Measurements from ENCODE around the gene MITF.

MITF gene

DNA sequence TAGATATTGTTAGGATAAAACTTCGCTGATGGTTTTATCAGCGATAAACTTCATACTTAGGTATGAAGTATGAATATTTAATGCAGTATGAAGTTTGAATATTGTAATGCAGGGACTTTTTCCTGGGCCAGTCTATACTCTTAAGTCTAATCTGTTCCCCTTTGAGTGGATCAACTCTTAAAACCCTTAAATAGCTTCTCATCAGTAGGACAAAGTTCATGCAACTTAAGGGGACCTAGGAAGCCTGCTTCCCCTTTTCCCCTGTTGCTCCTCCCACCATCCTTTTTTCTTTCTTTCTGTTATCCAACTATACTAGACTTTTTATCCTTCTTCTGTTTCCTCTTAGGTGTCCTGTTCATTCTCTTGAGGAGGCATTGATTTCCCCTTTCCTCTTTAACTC lies 78.7 kb downstream of the MITF start:
- Histone ChIP-seq H3K4me1 (peaks cover 6% of the 10 kb centered on the region), H2AFZ (no peak overlapping the region), H3K4me2 (ENCODE audit: low read length) (no peak overlapping the region), H3K9me3 (ENCODE audit: control insufficient read depth, low read length) (no peaks in the 10 kb centered on the region), H3K27ac (no peak overlapping the region), H3K79me2 (peaks cover 3% of the 10 kb centered on the region), H3K36me3 (ENCODE audit: control insufficient read depth, insufficient read depth, low read length) (no peaks in the 10 kb centered on the region), H3K4me3 (ENCODE audit: low read depth, low read length) (no peak overlapping the region), H3K9ac (no peak overlapping the region), H3K27me3 (ENCODE audit: control insufficient read depth, insufficient read depth, low read length) (no peaks in the 10 kb centered on the region)
- TF ChIP-seq, protein P1, sequence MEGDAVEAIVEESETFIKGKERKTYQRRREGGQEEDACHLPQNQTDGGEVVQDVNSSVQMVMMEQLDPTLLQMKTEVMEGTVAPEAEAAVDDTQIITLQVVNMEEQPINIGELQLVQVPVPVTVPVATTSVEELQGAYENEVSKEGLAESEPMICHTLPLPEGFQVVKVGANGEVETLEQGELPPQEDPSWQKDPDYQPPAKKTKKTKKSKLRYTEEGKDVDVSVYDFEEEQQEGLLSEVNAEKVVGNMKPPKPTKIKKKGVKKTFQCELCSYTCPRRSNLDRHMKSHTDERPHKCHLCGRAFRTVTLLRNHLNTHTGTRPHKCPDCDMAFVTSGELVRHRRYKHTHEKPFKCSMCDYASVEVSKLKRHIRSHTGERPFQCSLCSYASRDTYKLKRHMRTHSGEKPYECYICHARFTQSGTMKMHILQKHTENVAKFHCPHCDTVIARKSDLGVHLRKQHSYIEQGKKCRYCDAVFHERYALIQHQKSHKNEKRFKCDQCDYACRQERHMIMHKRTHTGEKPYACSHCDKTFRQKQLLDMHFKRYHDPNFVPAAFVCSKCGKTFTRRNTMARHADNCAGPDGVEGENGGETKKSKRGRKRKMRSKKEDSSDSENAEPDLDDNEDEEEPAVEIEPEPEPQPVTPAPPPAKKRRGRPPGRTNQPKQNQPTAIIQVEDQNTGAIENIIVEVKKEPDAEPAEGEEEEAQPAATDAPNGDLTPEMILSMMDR (IDR thresholded peaks at IDR 0.05), result no peak

DNA sequence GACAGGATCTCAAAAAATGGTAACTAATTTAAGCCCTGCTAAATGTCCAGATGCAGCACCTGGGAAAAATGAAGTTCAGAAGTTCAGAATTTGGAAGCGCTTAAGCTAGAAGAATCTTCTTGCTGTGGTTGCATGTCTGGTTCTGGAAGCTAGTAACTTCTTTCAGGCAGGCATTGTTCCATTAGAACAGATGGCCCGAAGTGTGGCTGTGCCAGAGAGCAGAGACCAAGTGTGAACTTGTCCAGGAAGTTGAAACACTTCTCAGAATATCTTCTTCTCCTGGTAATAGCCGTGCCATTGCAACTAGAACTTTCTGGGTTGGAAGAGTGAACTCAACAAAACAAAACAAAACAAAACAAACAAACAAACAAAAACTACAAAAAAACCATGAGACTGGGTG lies 80.0 kb downstream of the MITF start:
- Histone ChIP-seq H3K27me3 (ENCODE audit: control insufficient read depth, insufficient read depth, low read length) (no peaks in the 10 kb centered on the region), H3K27ac (no peak overlapping the region), H3K79me2 (peaks cover 4% of the 10 kb centered on the region), H3K9ac (no peak overlapping the region), H3K4me3 (ENCODE audit: low read depth, low read length) (no peak overlapping the region), H2AFZ (no peak overlapping the region), H3K4me2 (ENCODE audit: low read length) (no peak overlapping the region), H3K4me1 (peaks cover 6% of the 10 kb centered on the region), H3K36me3 (ENCODE audit: control insufficient read depth, insufficient read depth, low read length) (no peaks in the 10 kb centered on the region), H3K9me3 (ENCODE audit: control insufficient read depth, low read length) (no peaks in the 10 kb centered on the region)
- TF ChIP-seq, protein P1 (IDR thresholded peaks at IDR 0.05), result no peak

DNA sequence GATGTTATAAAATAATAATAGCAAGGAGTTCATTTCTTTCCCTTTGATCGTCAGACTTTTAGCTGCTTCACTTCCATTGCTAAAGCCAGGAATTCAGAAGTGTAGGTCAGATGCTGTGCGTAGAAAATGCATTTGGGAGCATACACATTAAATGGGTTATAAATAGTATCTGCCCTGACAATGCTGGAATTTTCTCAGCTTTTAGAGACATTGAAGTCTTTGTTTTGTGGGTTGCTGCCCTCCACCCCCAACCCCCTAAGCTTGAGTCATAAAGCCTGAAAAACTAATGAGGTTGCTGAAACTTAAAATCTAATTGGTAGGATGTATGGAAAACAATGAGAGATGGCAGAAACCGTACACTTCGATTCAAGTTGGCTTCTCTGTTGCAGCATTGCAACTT lies 81.9 kb downstream of the MITF start:
- Histone ChIP-seq H2AFZ (no peak overlapping the region), H3K27ac (no peak overlapping the region)

DNA sequence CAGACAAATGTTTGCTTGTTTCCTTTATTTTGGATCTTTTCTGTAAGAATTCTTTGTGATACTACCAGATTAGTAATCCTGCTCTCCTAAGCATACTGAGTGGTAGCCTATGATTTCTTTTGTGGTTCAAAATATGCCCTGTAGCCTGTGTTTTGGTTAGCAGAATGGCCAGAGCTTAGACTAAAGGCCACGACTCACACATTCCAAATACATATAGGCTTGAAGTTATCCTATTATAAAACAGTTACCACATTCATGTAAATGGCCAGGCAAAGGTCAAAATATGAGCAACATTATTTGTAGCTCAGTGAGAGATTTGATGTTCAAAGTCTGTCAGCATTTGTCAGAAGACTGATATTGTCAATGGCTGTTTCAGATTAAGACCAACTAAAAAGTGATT lies 84.5 kb downstream of the MITF start:
- H3K27me3 ChIP-seq (ENCODE audit: control insufficient read depth, insufficient read depth, low read length), result no peaks in the 10 kb centered on the region
- TF ChIP-seq, protein P1 (IDR thresholded peaks at IDR 0.05), result no peak
- H3K9ac ChIP-seq, result no peak overlapping the region
- no peaks in the 10 kb centered on the region for H3K36me3 ChIP-seq (ENCODE audit: control insufficient read depth, insufficient read depth, low read length)
- no peak overlapping the region for H3K4me2 ChIP-seq (ENCODE audit: low read length)
- no peak overlapping the region for H3K27ac ChIP-seq
- peaks cover 19% of the 10 kb centered on the region for H3K79me2 ChIP-seq
- no peak overlapping the region for H3K4me3 ChIP-seq (ENCODE audit: low read depth, low read length)
- no peak overlapping the region for H2AFZ ChIP-seq
- H3K4me1 ChIP-seq, result no peaks in the 10 kb centered on the region
- no peaks in the 10 kb centered on the region for H3K9me3 ChIP-seq (ENCODE audit: control insufficient read depth, low read length)

More for the DNA sequence above, 81.9 kb downstream of the MITF start:
- Histone ChIP-seq H3K4me1 (peaks cover 6% of the 10 kb centered on the region), H3K9me3 (ENCODE audit: control insufficient read depth, low read length) (no peaks in the 10 kb centered on the region), H3K36me3 (ENCODE audit: control insufficient read depth, insufficient read depth, low read length) (no peaks in the 10 kb centered on the region), H3K9ac (no peak overlapping the region), H3K79me2 (peaks cover 7% of the 10 kb centered on the region), H3K27me3 (ENCODE audit: control insufficient read depth, insufficient read depth, low read length) (no peaks in the 10 kb centered on the region), H3K4me3 (ENCODE audit: low read depth, low read length) (no peak overlapping the region), H3K4me2 (ENCODE audit: low read length) (no peak overlapping the region)
- TF ChIP-seq, protein P1 (IDR thresholded peaks at IDR 0.05), result no peak

DNA sequence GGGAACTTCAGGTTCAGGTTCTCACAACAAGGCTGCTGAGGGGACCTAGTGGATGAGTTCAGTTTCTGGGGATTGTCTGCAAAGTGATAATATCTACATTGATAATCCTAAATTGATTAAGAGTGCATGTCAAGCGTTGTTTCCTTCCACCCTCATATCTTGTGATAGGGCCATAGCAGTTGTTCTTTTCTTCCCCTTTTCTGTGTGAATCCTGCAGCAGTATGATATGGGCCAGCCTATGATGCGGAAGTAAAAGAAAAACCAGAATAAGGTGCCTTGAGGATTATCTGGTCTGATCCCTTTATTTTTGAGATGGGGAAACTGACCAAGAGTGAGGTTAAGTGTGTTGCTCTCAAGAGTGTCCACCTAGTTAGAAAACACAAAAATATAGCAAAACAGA lies 86.2 kb downstream of the MITF start:
- no peak overlapping the region for H3K4me3 ChIP-seq (ENCODE audit: low read depth, low read length)
- no peak overlapping the region for H3K9ac ChIP-seq
- TF ChIP-seq, protein P1 (IDR thresholded peaks at IDR 0.05), result no peak
- H3K36me3 ChIP-seq (ENCODE audit: control insufficient read depth, insufficient read depth, low read length), result no peaks in the 10 kb centered on the region
- no peak overlapping the region for H3K4me2 ChIP-seq (ENCODE audit: low read length)
- no peaks in the 10 kb centered on the region for H3K4me1 ChIP-seq
- no peaks in the 10 kb centered on the region for H3K9me3 ChIP-seq (ENCODE audit: control insufficient read depth, low read length)
- no peak overlapping the region for H2AFZ ChIP-seq
- no peaks in the 10 kb centered on the region for H3K27me3 ChIP-seq (ENCODE audit: control insufficient read depth, insufficient read depth, low read length)
- H3K27ac ChIP-seq, result no peak overlapping the region
- peaks cover 31% of the 10 kb centered on the region for H3K79me2 ChIP-seq

Data from parathyroid adenoma (tissue), 2 donors.